Head of caudate nucleus (tissue), 42 donors: ENCODE data around the gene REXO2.

Experiments
- DNase-seq, 42 donors: peaks; one replicate each; pipeline versions ENCODE4 v3.0.0 to v3.0.0-alpha.2; 2020 to 2021; ENCODE audit warnings: mixed read lengths in 7 of 42
- intact Hi-C: fragments of 100-400 bp; cut with DNase I; formaldehyde crosslinking; loops from one replicate; pipeline ENCODE4 v1.15.0; 2022

Gene REXO2

DNA sequence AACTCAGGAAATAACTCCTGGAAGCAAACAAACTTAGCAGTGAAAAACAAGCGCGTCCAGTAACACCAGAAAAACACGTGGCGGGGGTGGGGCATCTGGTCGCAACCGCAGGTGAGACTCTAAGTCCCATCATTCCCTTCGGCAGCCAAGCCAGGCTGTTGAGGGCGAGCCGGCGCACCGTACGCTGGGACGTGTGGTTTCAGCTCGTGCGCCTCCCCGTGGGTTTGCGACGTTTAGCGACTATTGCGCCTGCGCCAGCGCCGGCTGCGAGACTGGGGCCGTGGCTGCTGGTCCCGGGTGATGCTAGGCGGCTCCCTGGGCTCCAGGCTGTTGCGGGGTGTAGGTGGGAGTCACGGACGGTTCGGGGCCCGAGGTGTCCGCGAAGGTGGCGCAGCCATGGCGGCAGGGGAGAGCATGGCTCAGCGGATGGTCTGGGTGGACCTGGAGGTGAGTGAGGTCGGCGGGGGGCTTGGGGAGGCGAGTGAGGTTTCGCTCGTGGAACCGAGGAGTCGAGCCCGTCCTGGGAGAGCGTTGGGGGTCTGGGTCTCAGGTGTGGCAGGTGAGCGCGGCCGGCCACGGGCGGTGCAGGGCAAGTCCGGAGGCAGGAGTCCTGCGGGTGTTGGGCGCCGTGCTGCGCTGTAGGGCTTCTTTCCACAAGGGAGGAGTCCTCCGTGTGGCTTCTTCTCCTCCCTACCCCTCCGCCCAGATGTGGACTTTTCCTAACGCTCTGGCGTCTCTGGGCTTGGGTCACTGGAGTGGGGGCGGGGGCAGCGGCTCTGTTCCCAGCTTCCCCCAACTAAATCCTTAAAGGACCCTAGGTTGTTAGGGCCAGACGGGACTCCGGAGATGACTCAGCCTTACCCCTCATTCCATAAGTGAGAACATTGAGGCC, at the start of gene REXO2:
Gene REXO2, plus strand, starts transcription at position 239 of the 892 bp plus-strand sequence. Its CDS starts 62 bp downstream, at position 301.
- intact Hi-C loops: loop anchor here (5.0 kb wide), 2 partner anchors 37 to 97 kb away; partner anchors contain the start of genes C11orf71 and RBM7
- peak; percentile 93 to 98 (median 97) for DNase-seq

DNA sequence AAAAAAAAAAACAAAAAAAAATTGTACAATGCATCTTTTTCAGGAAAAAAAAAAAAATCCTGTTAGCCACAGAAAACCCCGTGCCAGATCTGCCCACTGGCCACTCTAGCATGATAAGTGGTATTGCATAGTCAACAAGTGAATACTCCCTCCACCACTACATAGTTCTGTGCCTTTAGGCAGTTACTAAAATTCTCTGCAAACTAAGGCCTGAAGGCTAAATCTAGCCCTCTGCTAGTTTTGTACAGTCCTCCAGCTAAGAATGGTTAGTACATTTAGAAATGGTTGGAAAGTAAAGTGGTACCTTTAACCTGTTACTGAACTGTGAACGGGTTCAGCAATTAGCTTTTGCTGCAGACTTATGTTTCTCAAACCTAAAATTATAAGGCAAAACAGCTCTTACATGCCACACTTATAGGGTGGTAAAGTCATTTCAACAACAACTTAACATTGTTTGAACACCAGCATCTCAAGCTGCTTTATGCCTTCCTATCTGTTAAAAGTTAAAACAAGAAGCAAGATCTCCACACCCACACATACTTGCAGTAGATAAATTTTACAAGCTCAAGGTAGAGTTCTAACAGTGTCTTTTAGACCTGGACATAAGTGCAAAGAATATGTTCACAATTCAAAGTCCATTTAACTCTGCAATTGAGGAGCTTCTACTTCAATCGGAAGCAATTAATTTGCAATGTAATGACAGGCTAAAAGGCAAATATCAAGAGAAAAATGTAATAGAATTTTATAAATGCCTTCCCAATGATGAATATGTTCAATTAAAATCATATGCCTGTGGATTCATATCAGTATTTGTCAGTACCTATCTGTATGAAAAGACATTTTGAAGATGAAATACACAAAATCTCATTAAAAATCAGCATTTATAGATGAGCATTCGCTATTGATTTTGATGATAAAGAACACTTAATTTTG, 46.3 kb upstream of the REXO2 start:
- DNase-seq: no peak
- intact Hi-C loops: loop anchor here (10.0 kb wide), 1 partner anchor 48 kb away; no protein-coding TSS in a partner anchor

- peak in 1 of 42 donors; percentile 46 for DNase-seq
- intact Hi-C loops: loop anchor here (10.0 kb wide), 1 partner anchor 51 kb away; no protein-coding TSS in a partner anchor
Measured at GRCh38 chr11:114395736-114396135, 43.5 kb upstream of the REXO2 start.

- no peak for DNase-seq
- intact Hi-C loops: loop anchor here (10.0 kb wide), 1 partner anchor 52 kb away; no protein-coding TSS in a partner anchor
Measured at GRCh38 chr11:114396916-114397315, 42.4 kb upstream of the REXO2 start.

DNA sequence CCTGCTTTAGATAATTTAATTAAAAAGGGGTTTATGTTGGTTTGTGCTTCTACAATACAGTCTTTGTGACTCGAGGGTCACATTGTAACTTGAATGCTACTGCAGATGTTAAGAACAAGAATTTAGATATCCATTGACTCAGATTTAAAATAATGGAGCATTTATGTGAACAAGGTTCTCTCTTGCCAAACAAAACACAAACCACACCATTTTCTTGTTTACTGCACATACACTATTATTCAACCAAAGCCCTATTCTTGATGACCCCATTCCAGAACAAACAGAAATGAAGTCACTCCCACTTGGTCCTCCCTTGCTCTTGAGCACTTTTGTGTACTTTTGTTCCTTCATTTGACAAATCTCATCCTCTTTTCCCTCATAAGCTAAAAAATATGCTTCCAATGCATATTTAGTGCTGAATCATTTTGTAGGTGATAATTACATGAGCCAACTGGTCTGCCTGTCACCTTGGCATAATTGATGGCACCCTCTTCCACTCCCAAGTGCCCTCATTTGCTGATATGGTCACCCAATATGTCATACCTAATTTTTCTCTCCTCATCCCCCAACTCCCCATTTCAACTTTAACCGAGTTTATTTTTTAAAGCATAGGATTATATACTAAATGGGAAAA, 41.8 kb upstream of the REXO2 start:
- intact Hi-C loops: loop anchor here (10.0 kb wide), 1 partner anchor 53 kb away; no protein-coding TSS in a partner anchor
- DNase-seq: peak in 2 of 42 donors; percentile 8 to 28

- intact Hi-C loops: loop anchor here (10.0 kb wide), 1 partner anchor 54 kb away; no protein-coding TSS in a partner anchor
- no peak for DNase-seq
Measured at GRCh38 chr11:114398303-114398920, 40.9 kb upstream of the REXO2 start.

DNA sequence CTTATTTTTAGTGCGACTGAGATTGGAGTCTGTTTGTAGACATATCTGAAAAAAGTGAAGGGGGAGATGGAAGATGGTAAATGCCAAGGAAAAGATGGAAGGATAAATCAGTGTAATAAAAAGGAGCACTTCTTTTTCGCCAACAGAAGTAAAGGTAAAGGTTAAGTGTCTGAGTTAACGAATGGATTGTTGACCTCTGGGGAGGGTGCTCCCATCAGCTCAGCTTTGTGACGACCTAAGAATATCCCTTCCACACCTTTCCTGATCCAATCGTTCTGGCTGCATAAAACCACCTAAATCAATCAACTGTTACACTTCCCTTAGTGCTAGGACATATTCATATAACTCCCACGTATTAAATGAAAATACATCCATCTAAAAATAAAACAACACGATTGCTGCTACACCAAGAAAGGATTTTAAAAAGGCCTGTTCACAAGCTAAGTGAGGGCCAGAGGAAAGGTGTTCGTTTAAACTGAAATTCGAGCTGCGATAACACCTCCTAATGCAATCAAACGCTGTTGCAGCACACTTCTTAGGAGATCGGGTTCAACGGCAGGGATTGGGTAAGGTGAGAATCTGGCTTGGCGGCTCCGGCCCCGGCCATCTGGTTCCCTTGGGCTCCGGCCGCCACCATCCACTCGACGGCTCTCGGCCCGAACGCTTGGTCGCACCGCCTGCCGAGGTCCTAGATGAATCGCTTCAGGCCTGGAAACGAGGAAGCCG, 39.6 kb upstream of the REXO2 start:
- intact Hi-C loops: loop anchor here (5.0 to 10.0 kb wide), 2 partner anchors 38 to 55 kb away; partner anchors contain the start of gene REXO2
- DNase-seq: peak in 3 of 42 donors; percentile 4 to 45 (median 26)

- intact Hi-C loops: loop anchor here (5.0 kb wide), 1 partner anchor 37 kb away; the partner anchor contains the start of gene REXO2
- peak; percentile 91 to 99 (median 96) for DNase-seq
Measured at GRCh38 chr11:114400216-114400914, 38.9 kb upstream of the REXO2 start, which contains the start of the genes C11orf71 and RBM7. TSS of gene C11orf71 (minus strand) at chr11:114400511. CDS start at chr11:114400331, 180 bp downstream. TSS of gene RBM7 (plus strand) at chr11:114400666. CDS start at chr11:114400672, 6 bp downstream.

DNA sequence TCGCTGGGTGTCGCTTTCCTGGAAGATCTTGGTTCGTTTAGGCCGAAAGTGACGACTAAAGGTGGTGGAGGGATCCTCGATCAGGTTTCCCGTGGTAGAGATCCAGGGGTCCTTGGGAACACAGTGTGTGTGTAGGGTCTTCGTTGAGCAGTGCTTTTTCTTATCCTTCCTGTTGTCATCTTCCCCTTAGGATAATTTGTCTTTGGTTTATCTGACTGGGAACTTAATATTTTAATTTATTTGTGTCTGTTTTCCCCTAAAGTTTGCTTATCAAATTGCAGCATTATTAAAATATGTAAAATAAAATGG, 38.4 kb upstream of the REXO2 start:
- no peak for DNase-seq
- intact Hi-C loops: loop anchor here (5.0 kb wide), 1 partner anchor 36 kb away; the partner anchor contains the start of gene REXO2

DNA sequence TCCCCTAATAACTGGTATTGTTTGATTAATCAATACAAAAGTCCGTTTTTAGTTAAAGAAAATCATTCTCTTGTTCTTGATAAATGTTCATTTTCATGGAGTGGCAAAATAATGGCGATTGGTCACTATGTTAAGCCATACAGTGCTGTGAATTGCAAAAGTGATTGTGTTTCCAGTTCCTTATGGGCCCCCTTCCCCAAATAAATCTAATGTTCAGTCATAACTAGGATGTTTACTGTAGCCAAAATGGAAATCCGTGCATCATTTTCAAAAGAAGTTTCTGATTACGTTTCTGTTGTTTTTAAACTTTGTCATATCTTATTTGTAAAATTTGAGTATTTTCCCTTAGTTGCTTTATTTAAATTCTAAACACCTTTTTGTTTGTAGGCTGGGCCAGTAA, 38.0 kb upstream of the REXO2 start:
- no peak for DNase-seq
- intact Hi-C loops: loop anchor here (5.0 kb wide), 1 partner anchor 36 kb away; the partner anchor contains the start of gene REXO2

GRCh38 chr11:114412946-114413345, 26.3 kb upstream of the REXO2 start:
- intact Hi-C loops: no loop called here
- DNase-seq: no peak

DNA sequence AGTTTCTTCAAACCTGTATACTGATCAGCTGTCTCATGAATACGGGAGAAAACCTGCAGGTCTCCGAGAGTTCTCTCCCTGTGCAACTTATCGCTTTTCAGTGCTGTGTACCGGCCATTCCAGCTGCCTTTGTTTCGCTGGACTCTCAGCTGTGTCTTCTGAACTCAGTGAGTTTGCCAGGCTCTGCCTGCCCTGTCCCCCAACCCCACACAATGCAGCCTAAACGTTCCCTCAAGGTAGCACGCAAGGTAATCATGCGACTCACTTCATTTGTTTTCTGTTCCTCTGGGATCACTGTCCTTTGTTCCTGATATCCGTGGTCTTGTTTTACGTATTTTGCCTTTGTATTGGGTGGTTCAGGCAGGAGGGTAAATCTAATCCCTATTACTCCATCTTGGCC, 25.3 kb upstream of the REXO2 start:
- intact Hi-C loops: no loop called here
- no peak for DNase-seq

GRCh38 chr11:114416441-114416961, 22.8 kb upstream of the REXO2 start:
- DNase-seq: no peak
- intact Hi-C loops: no loop called here

- intact Hi-C loops: no loop called here
- DNase-seq: no peak
Measured at GRCh38 chr11:114426280-114426679, 13.0 kb upstream of the REXO2 start.

DNA sequence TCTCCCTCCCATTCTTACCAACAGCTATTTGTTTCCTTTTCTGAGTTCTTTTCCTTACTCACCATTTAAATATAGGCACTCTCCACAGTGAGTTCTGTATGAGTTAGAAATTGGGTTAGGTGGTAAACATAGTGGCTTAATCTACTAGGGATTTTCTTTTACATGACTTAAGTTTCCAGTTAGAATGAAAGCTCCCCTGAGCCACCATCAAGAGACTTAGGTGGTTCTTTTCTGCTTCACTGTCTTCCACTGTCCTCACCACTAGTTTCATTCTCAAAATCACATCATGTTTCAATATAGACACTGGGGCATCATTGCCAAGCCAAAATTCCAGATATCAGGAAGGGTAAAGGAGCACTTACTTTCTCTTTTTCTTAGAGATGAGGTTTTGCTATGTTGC, 9.0 kb upstream of the REXO2 start:
- DNase-seq: no peak
- intact Hi-C loops: no loop called here

DNA sequence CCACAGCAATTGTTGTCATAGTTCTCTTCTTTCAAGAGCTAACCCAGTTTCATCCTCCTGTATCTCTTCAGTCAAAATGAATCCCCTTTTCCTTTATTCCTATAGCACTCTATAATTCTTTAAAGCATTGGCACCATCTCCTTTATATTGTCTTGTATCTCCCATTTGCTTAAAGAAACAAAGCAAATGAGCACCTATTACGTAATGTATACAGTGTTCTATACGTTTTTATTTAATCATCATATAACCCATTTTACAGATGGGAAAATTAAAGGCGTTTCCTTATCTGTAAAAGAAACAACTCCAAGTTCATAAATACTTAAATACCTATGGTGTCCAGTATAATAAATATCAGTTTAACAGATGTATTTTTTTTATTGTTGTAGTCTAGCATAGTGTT, 6.4 kb upstream of the REXO2 start:
- intact Hi-C loops: no loop called here
- no peak for DNase-seq

DNA sequence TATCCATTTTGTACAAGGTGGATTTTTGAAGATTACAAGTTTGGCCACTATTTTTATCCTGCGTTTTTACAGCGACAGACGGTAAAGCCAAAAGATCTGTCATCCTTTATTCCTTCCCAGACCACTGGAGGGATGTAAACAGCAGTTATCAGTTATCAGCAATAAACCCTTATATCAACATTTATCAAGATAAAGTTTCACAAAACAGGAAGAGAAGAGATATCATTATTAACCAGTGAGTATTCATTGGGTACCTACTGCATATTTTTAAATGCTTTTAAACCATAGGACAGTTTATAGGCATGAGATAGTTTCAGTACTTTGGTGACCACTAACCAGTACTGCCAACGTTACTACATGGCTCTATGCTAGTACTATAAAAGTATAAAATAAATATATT, 5.9 kb upstream of the REXO2 start:
- DNase-seq: no peak
- intact Hi-C loops: no loop called here
